ENCODE data around the gene MRPS34. TPM values are rescaled to one million over a fixed set of nuclear protein-coding genes. Genes with fewer than 3 reads are reported as not detected.

Gene MRPS34
- total and polyA plus RNA-seq, 9 of the 15 experiments (the other 6 are each of a cell fraction or from before 2014, with no cell fraction given) = 5.2 to 334 (median 92.8) TPM

GRCh38 chr16:1726661-1727502 lies 46.1 kb downstream of the MRPS34 start:
- FAIRE-seq = no peak
- Histone ChIP-seq H3K27ac (ENCODE audit: extremely low read depth, low read depth, low read length) (no peak overlapping the region), H3K9ac (ENCODE audit: insufficient read depth in 1 of 2, low read depth in 2 of 2, low read length in 2 of 2) (peak overlapping the region in 1 of 2 experiments; percentile 37; a peak in 1 of 4 replicates), H3K27me3 (ENCODE audit: control insufficient read depth in 2 of 2, insufficient read depth in 2 of 2, low read length in 2 of 2) (no peaks in the 10 kb centered on the region), H3K4me3 (no peak overlapping the region), H4K20me1 (replicated peaks; ENCODE audit: control insufficient read depth, insufficient read depth, low read length) (no peaks in the 10 kb centered on the region; the same call in 1 of the 2 replicates), H2AFZ (ENCODE audit: low read depth, low read length) (no peak overlapping the region), H3K79me2 (ENCODE audit: control insufficient read depth, insufficient read depth, low read length) (peaks cover 21% of the 10 kb centered on the region), H3K4me1 (replicated peaks in 1 of 2; ENCODE audit: control insufficient read depth in 2 of 2, insufficient read depth in 2 of 2, low read length in 2 of 2) (peaks cover 9 to 18% of the 10 kb centered on the region in 2 experiments; a peak in 3 of 5 replicates), H3K36me3 (ENCODE audit: control insufficient read depth, insufficient read depth, low read length) (peaks cover 47% of the 10 kb centered on the region; the same call in 2 of the 3 replicates), H3K9me3 (replicated peaks; ENCODE audit: control insufficient read depth, insufficient read depth, low read depth, low read length) (no peaks in the 10 kb centered on the region), H3K9me1 (ENCODE audit: control insufficient read depth, insufficient read depth, low read length) (no peaks in the 10 kb centered on the region), H3K4me2 (ENCODE audit: insufficient read depth, low read length) (no peak overlapping the region)
- ChIA-PET POLR2A (interaction anchor here (0.6 kb wide), 1 partner anchor 73 kb away, joined by 3 read pairs; no protein-coding TSS in a partner anchor), CTCF (ENCODE audit: low intra/inter-chr PET ratio) (no interaction called here)
- intact Hi-C loops (cut with micrococcal nuclease) (no loop called here), in situ Hi-C loops (cut with MboI) (no loop called here)
- 95% methylated on average over 29 of the region's 32 CpGs for WGBS (ENCODE audit: insufficient coverage, low coverage, missing lambda C conversion rate)
- no TSS peak for BruUV-seq (replicated peaks)
- TF ChIP-seq POLR3G (IDR thresholded peaks at IDR 0.05; ENCODE audit: extremely low read depth, insufficient read length, insufficient replicate concordance) (no peak), POLR2G (IDR thresholded peaks at IDR 0.05; ENCODE audit: low read depth, low read length) (peak; percentile 37; the same call in 1 of the 2 replicates)
- ATAC-seq = no peak
- no peak for DNase-seq (ENCODE audit: extremely low read depth in 1 of 4, low spot score in 3 of 4)

GRCh38 chr16:1724491-1724890 lies 48.4 kb downstream of the MRPS34 start:
- WGBS (ENCODE audit: insufficient coverage, low coverage, missing lambda C conversion rate) = 99% methylated on average over 9 of the region's 12 CpGs
- Histone ChIP-seq H3K4me1 (replicated peaks in 1 of 2; ENCODE audit: control insufficient read depth in 2 of 2, insufficient read depth in 2 of 2, low read length in 2 of 2) (peaks cover 9 to 26% of the 10 kb centered on the region in 2 experiments; a peak in 3 of 5 replicates), H3K4me2 (ENCODE audit: insufficient read depth, low read length) (no peak overlapping the region), H3K27me3 (ENCODE audit: control insufficient read depth in 2 of 2, insufficient read depth in 2 of 2, low read length in 2 of 2) (no peaks in the 10 kb centered on the region), H3K4me3 (no peak overlapping the region), H4K20me1 (replicated peaks; ENCODE audit: control insufficient read depth, insufficient read depth, low read length) (no peaks in the 10 kb centered on the region; the same call in 1 of the 2 replicates), H3K79me2 (ENCODE audit: control insufficient read depth, insufficient read depth, low read length) (peaks cover 21% of the 10 kb centered on the region), H2AFZ (ENCODE audit: low read depth, low read length) (no peak overlapping the region), H3K9ac (ENCODE audit: insufficient read depth in 1 of 2, low read depth in 2 of 2, low read length in 2 of 2) (peak overlapping the region in 1 of 2 experiments; percentile 24; a peak in 1 of 4 replicates), H3K36me3 (ENCODE audit: control insufficient read depth, insufficient read depth, low read length) (peaks cover 35% of the 10 kb centered on the region; the same call in 2 of the 3 replicates), H3K9me3 (replicated peaks; ENCODE audit: control insufficient read depth, insufficient read depth, low read depth, low read length) (no peaks in the 10 kb centered on the region), H3K9me1 (ENCODE audit: control insufficient read depth, insufficient read depth, low read length) (no peaks in the 10 kb centered on the region), H3K27ac (ENCODE audit: extremely low read depth, low read depth, low read length) (no peak overlapping the region)
- in situ Hi-C loops (cut with MboI) (no loop called here), intact Hi-C loops (cut with micrococcal nuclease) (no loop called here)
- no peak for FAIRE-seq
- ChIA-PET POLR2A (interaction anchor here (0.6 to 1.2 kb wide), 3 partner anchors 95 to 1567 kb away, joined by 3 read pairs; partner anchors contain the start of gene TELO2), CTCF (ENCODE audit: low intra/inter-chr PET ratio) (no interaction called here)
- no peak for ATAC-seq
- BruUV-seq (replicated peaks) = no TSS peak
- DNase-seq (ENCODE audit: extremely low read depth in 1 of 4, low spot score in 3 of 4) = no peak
- TF ChIP-seq BRF2 (IDR thresholded peaks at IDR 0.05; ENCODE audit: borderline replicate concordance, insufficient read depth, insufficient read length) (no peak), TEAD1 (CRISPR knock-in tag; IDR thresholded peaks at IDR 0.05) (no peak), ZNF311 (CRISPR knock-in tag; IDR thresholded peaks at IDR 0.05) (no peak), SIX5 (IDR thresholded peaks at IDR 0.05; ENCODE audit: borderline replicate concordance in 1 of 2, insufficient read depth in 1 of 2, low read depth in 1 of 2, low read length in 2 of 2) (no peak), STAG1 (CRISPR knock-in tag; IDR thresholded peaks at IDR 0.05; ENCODE audit: borderline replicate concordance) (no peak), MXD1 (CRISPR knock-in tag; IDR thresholded peaks at IDR 0.05; ENCODE audit: borderline replicate concordance, poor library complexity, severe bottlenecking) (no peak)
